ENCODE results near the gene COL26A1. TPM values are rescaled to one million over a fixed set of nuclear protein-coding genes. Genes with fewer than 3 reads are reported as not detected.

COL26A1 gene
- total RNA-seq, 1 experiment from 2014 or later = not detected

- H3K9me3 ChIP-seq (ENCODE audit: low read length) = no peaks in the 10 kb centered on the region
- H3K27ac ChIP-seq (ENCODE audit: low read length) = no peak overlapping the region
- no peaks in the 10 kb centered on the region for H4K20me1 ChIP-seq (ENCODE audit: insufficient read depth, low read depth, low read length)
- H3K4me2 ChIP-seq (ENCODE audit: low read depth, low read length, poor library complexity, severe bottlenecking) = no peak overlapping the region
- no peak overlapping the region for H3K4me3 ChIP-seq (ENCODE audit: low read length)
- peak; percentile 87 for DNase-seq
- H3K36me3 ChIP-seq (ENCODE audit: insufficient read depth, low read length) = no peaks in the 10 kb centered on the region
- no peaks in the 10 kb centered on the region for H3K79me2 ChIP-seq (ENCODE audit: low read length)
- no peak overlapping the region for H3K9ac ChIP-seq (ENCODE audit: low read length)
- no peaks in the 10 kb centered on the region for H3K27me3 ChIP-seq (ENCODE audit: low read length)
- H3K4me1 ChIP-seq (ENCODE audit: low read length) = peaks cover 3% of the 10 kb centered on the region; the same call in 1 of the 2 replicates
- H2AFZ ChIP-seq (ENCODE audit: low read length) = no peak overlapping the region
- no peaks in the 10 kb centered on the region for H3K9me2 ChIP-seq (replicated peaks; ENCODE audit: insufficient read depth, low read length)
Observed at GRCh38 chr7:101363734-101364374, 1.2 kb downstream of the COL26A1 start.

- Histone ChIP-seq H3K79me2 (ENCODE audit: low read length) (no peaks in the 10 kb centered on the region), H3K27ac (ENCODE audit: low read length) (no peak overlapping the region), H3K9me3 (ENCODE audit: low read length) (no peaks in the 10 kb centered on the region), H3K4me1 (ENCODE audit: low read length) (peaks cover 3% of the 10 kb centered on the region; the same call in 1 of the 2 replicates), H2AFZ (ENCODE audit: low read length) (no peak overlapping the region), H3K4me3 (ENCODE audit: low read length) (no peak overlapping the region), H3K27me3 (ENCODE audit: low read length) (no peaks in the 10 kb centered on the region), H3K9ac (ENCODE audit: low read length) (no peak overlapping the region), H4K20me1 (ENCODE audit: insufficient read depth, low read depth, low read length) (no peaks in the 10 kb centered on the region), H3K9me2 (replicated peaks; ENCODE audit: insufficient read depth, low read length) (no peaks in the 10 kb centered on the region), H3K4me2 (ENCODE audit: low read depth, low read length, poor library complexity, severe bottlenecking) (no peak overlapping the region), H3K36me3 (ENCODE audit: insufficient read depth, low read length) (no peaks in the 10 kb centered on the region)
- DNase-seq = no peak
Observed at GRCh38 chr7:101365956-101366355, 3.3 kb downstream of the COL26A1 start.

- no peaks in the 10 kb centered on the region for H3K27me3 ChIP-seq (ENCODE audit: low read length)
- H3K9me2 ChIP-seq (replicated peaks; ENCODE audit: insufficient read depth, low read length) = no peaks in the 10 kb centered on the region
- H3K4me3 ChIP-seq (ENCODE audit: low read length) = no peak overlapping the region
- no peak overlapping the region for H3K27ac ChIP-seq (ENCODE audit: low read length)
- H3K9me3 ChIP-seq (ENCODE audit: low read length) = no peaks in the 10 kb centered on the region
- H3K4me2 ChIP-seq (ENCODE audit: low read depth, low read length, poor library complexity, severe bottlenecking) = no peak overlapping the region
- no peak overlapping the region for H3K9ac ChIP-seq (ENCODE audit: low read length)
- H2AFZ ChIP-seq (ENCODE audit: low read length) = no peak overlapping the region
- DNase-seq = no peak
- no peaks in the 10 kb centered on the region for H3K36me3 ChIP-seq (ENCODE audit: insufficient read depth, low read length)
- H3K79me2 ChIP-seq (ENCODE audit: low read length) = no peaks in the 10 kb centered on the region
- peaks cover 3% of the 10 kb centered on the region; the same call in 1 of the 2 replicates for H3K4me1 ChIP-seq (ENCODE audit: low read length)
- no peaks in the 10 kb centered on the region for H4K20me1 ChIP-seq (ENCODE audit: insufficient read depth, low read depth, low read length)
Observed at GRCh38 chr7:101367676-101368075, 5.0 kb downstream of the COL26A1 start.

- H3K9me3 ChIP-seq (ENCODE audit: low read length) = no peaks in the 10 kb centered on the region
- H3K27ac ChIP-seq (ENCODE audit: low read length) = no peak overlapping the region
- H3K4me3 ChIP-seq (ENCODE audit: low read length) = no peak overlapping the region
- no peak for DNase-seq
- no peak overlapping the region for H3K9ac ChIP-seq (ENCODE audit: low read length)
- H3K4me1 ChIP-seq (ENCODE audit: low read length) = peaks cover 3% of the 10 kb centered on the region; the same call in 1 of the 2 replicates
- H3K4me2 ChIP-seq (ENCODE audit: low read depth, low read length, poor library complexity, severe bottlenecking) = no peak overlapping the region
- H3K79me2 ChIP-seq (ENCODE audit: low read length) = no peaks in the 10 kb centered on the region
- no peaks in the 10 kb centered on the region for H4K20me1 ChIP-seq (ENCODE audit: insufficient read depth, low read depth, low read length)
- H2AFZ ChIP-seq (ENCODE audit: low read length) = no peak overlapping the region
- no peaks in the 10 kb centered on the region for H3K36me3 ChIP-seq (ENCODE audit: insufficient read depth, low read length)
- no peaks in the 10 kb centered on the region for H3K9me2 ChIP-seq (replicated peaks; ENCODE audit: insufficient read depth, low read length)
- H3K27me3 ChIP-seq (ENCODE audit: low read length) = no peaks in the 10 kb centered on the region
Observed at GRCh38 chr7:101368422-101369165, 5.9 kb downstream of the COL26A1 start.

GRCh38 chr7:101370836-101371235 lies 8.2 kb downstream of the COL26A1 start:
- no peaks in the 10 kb centered on the region for H3K9me2 ChIP-seq (replicated peaks; ENCODE audit: insufficient read depth, low read length)
- no peak overlapping the region for H3K4me2 ChIP-seq (ENCODE audit: low read depth, low read length, poor library complexity, severe bottlenecking)
- no peaks in the 10 kb centered on the region for H4K20me1 ChIP-seq (ENCODE audit: insufficient read depth, low read depth, low read length)
- DNase-seq = no peak
- H3K4me1 ChIP-seq (ENCODE audit: low read length) = no peaks in the 10 kb centered on the region
- no peak overlapping the region for H3K4me3 ChIP-seq (ENCODE audit: low read length)
- H2AFZ ChIP-seq (ENCODE audit: low read length) = no peak overlapping the region
- no peaks in the 10 kb centered on the region for H3K36me3 ChIP-seq (ENCODE audit: insufficient read depth, low read length)
- H3K27me3 ChIP-seq (ENCODE audit: low read length) = no peaks in the 10 kb centered on the region
- H3K27ac ChIP-seq (ENCODE audit: low read length) = no peak overlapping the region
- H3K9ac ChIP-seq (ENCODE audit: low read length) = no peak overlapping the region
- no peaks in the 10 kb centered on the region for H3K9me3 ChIP-seq (ENCODE audit: low read length)
- H3K79me2 ChIP-seq (ENCODE audit: low read length) = no peaks in the 10 kb centered on the region

GRCh38 chr7:101373812-101374614 lies 11.3 kb downstream of the COL26A1 start:
- Histone ChIP-seq H3K9ac (ENCODE audit: low read length) (no peak overlapping the region), H4K20me1 (ENCODE audit: insufficient read depth, low read depth, low read length) (no peaks in the 10 kb centered on the region), H2AFZ (ENCODE audit: low read length) (no peak overlapping the region)

GRCh38 chr7:101374990-101375389 lies 12.3 kb downstream of the COL26A1 start:
- Histone ChIP-seq H4K20me1 (ENCODE audit: insufficient read depth, low read depth, low read length) (no peaks in the 10 kb centered on the region), H3K4me1 (ENCODE audit: low read length) (no peaks in the 10 kb centered on the region), H3K9ac (ENCODE audit: low read length) (no peak overlapping the region), H3K27me3 (ENCODE audit: low read length) (no peaks in the 10 kb centered on the region), H3K79me2 (ENCODE audit: low read length) (no peaks in the 10 kb centered on the region), H2AFZ (ENCODE audit: low read length) (no peak overlapping the region), H3K4me2 (ENCODE audit: low read depth, low read length, poor library complexity, severe bottlenecking) (no peak overlapping the region), H3K9me2 (replicated peaks; ENCODE audit: insufficient read depth, low read length) (no peaks in the 10 kb centered on the region), H3K9me3 (ENCODE audit: low read length) (no peaks in the 10 kb centered on the region), H3K4me3 (ENCODE audit: low read length) (no peak overlapping the region), H3K27ac (ENCODE audit: low read length) (no peak overlapping the region), H3K36me3 (ENCODE audit: insufficient read depth, low read length) (no peaks in the 10 kb centered on the region)
- no peak for DNase-seq

More at GRCh38 chr7:101373812-101374614, 11.3 kb downstream of the COL26A1 start:
- Histone ChIP-seq H3K4me1 (ENCODE audit: low read length) (no peaks in the 10 kb centered on the region), H3K9me2 (replicated peaks; ENCODE audit: insufficient read depth, low read length) (no peaks in the 10 kb centered on the region), H3K36me3 (ENCODE audit: insufficient read depth, low read length) (no peaks in the 10 kb centered on the region), H3K9me3 (ENCODE audit: low read length) (no peaks in the 10 kb centered on the region), H3K79me2 (ENCODE audit: low read length) (no peaks in the 10 kb centered on the region), H3K4me3 (ENCODE audit: low read length) (no peak overlapping the region), H3K27me3 (ENCODE audit: low read length) (no peaks in the 10 kb centered on the region), H3K27ac (ENCODE audit: low read length) (no peak overlapping the region), H3K4me2 (ENCODE audit: low read depth, low read length, poor library complexity, severe bottlenecking) (no peak overlapping the region)
- DNase-seq = no peak

- Histone ChIP-seq H3K9me3 (ENCODE audit: low read length) (no peaks in the 10 kb centered on the region), H3K4me2 (ENCODE audit: low read depth, low read length, poor library complexity, severe bottlenecking) (no peak overlapping the region), H3K79me2 (ENCODE audit: low read length) (no peaks in the 10 kb centered on the region), H4K20me1 (ENCODE audit: insufficient read depth, low read depth, low read length) (no peaks in the 10 kb centered on the region), H3K36me3 (ENCODE audit: insufficient read depth, low read length) (no peaks in the 10 kb centered on the region), H3K27me3 (ENCODE audit: low read length) (no peaks in the 10 kb centered on the region), H3K27ac (ENCODE audit: low read length) (no peak overlapping the region), H3K9me2 (replicated peaks; ENCODE audit: insufficient read depth, low read length) (no peaks in the 10 kb centered on the region), H2AFZ (ENCODE audit: low read length) (no peak overlapping the region), H3K9ac (ENCODE audit: low read length) (no peak overlapping the region), H3K4me1 (ENCODE audit: low read length) (no peaks in the 10 kb centered on the region), H3K4me3 (ENCODE audit: low read length) (no peak overlapping the region)
- DNase-seq = no peak
Observed at GRCh38 chr7:101376601-101377000, 13.9 kb downstream of the COL26A1 start.

Measured in Karpas-422 (cell line).